ENCODE data around the gene CCSER1. TPM values are rescaled to one million over a fixed set of nuclear protein-coding genes. Genes with fewer than 3 reads are reported as not detected.
"Not testable (repeated sequence)": the region's sequence is repeated elsewhere in the genome, so short reads cannot be mapped to it uniquely, and the experiment has no call there.

Gene CCSER1
- total RNA-seq, 1 experiment from 2014 or later = 0.05 TPM

DNA sequence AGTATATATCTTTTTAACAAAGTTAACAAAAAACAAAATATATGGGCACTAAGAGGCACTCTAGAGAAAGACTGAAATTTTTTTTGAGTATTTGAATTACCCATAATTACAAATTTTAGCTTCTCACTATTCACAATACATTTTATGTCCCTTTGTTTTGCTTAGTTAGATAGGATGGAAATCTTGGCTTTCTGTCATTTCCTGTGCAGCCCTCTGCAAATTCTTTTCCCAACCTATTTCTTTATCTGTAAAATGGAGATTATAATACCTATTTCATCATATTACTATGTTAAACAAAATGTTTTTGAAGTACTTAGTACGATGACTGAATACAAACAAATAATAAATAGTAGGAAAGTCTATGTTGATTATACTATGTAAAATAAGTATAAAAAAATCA, 710.0 kb downstream of the CCSER1 start:
- ATAC-seq (no peak), DNase-seq (ENCODE audit: low read depth, low spot score) (no peak)
- Histone ChIP-seq H3K27me3 (ENCODE audit: control insufficient read depth, insufficient read depth, low read length) (no peaks in the 10 kb centered on the region), H3K27ac (ENCODE audit: low read length) (no peak overlapping the region), H3K9me3 (ENCODE audit: control insufficient read depth, insufficient read depth, low read depth, low read length) (no peaks in the 10 kb centered on the region), H3K36me3 (ENCODE audit: control insufficient read depth, insufficient read depth, low read length) (no peaks in the 10 kb centered on the region), H3K4me1 (ENCODE audit: control insufficient read depth, insufficient read depth, low read length) (no peaks in the 10 kb centered on the region), H3K4me3 (ENCODE audit: low read depth in 2 of 2, low read length in 2 of 2) (no peak overlapping the region)
- TF ChIP-seq, protein P1, sequence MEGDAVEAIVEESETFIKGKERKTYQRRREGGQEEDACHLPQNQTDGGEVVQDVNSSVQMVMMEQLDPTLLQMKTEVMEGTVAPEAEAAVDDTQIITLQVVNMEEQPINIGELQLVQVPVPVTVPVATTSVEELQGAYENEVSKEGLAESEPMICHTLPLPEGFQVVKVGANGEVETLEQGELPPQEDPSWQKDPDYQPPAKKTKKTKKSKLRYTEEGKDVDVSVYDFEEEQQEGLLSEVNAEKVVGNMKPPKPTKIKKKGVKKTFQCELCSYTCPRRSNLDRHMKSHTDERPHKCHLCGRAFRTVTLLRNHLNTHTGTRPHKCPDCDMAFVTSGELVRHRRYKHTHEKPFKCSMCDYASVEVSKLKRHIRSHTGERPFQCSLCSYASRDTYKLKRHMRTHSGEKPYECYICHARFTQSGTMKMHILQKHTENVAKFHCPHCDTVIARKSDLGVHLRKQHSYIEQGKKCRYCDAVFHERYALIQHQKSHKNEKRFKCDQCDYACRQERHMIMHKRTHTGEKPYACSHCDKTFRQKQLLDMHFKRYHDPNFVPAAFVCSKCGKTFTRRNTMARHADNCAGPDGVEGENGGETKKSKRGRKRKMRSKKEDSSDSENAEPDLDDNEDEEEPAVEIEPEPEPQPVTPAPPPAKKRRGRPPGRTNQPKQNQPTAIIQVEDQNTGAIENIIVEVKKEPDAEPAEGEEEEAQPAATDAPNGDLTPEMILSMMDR (IDR thresholded peaks at IDR 0.05) = no peak
- TF ChIP-seq SIN3A (IDR thresholded peaks at IDR 0.05; ENCODE audit: borderline replicate concordance, insufficient read depth, low read depth, low read length) = no peak
- TF ChIP-seq, protein P2, sequence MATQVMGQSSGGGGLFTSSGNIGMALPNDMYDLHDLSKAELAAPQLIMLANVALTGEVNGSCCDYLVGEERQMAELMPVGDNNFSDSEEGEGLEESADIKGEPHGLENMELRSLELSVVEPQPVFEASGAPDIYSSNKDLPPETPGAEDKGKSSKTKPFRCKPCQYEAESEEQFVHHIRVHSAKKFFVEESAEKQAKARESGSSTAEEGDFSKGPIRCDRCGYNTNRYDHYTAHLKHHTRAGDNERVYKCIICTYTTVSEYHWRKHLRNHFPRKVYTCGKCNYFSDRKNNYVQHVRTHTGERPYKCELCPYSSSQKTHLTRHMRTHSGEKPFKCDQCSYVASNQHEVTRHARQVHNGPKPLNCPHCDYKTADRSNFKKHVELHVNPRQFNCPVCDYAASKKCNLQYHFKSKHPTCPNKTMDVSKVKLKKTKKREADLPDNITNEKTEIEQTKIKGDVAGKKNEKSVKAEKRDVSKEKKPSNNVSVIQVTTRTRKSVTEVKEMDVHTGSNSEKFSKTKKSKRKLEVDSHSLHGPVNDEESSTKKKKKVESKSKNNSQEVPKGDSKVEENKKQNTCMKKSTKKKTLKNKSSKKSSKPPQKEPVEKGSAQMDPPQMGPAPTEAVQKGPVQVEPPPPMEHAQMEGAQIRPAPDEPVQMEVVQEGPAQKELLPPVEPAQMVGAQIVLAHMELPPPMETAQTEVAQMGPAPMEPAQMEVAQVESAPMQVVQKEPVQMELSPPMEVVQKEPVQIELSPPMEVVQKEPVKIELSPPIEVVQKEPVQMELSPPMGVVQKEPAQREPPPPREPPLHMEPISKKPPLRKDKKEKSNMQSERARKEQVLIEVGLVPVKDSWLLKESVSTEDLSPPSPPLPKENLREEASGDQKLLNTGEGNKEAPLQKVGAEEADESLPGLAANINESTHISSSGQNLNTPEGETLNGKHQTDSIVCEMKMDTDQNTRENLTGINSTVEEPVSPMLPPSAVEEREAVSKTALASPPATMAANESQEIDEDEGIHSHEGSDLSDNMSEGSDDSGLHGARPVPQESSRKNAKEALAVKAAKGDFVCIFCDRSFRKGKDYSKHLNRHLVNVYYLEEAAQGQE (IDR thresholded peaks at IDR 0.05; ENCODE audit: insufficient read depth in 1 of 2, low read depth in 2 of 2, low read length in 1 of 2) = no peak
- TF ChIP-seq TCF7L2 (IDR thresholded peaks at IDR 0.05; ENCODE audit: low read depth, low read length) = no peak
- ChIA-PET POLR2A (no interaction called here), CTCF (no interaction called here)
- intact Hi-C loops (cut with micrococcal nuclease; ENCODE audit: unreplicated experiment) = no loop called here
- BruUV-seq (replicated peaks) = no TSS peak
- in situ Hi-C loops (cut with HindIII; ENCODE audit: low pct_unique_long_range_greater_than_20kb, low sequenced_read_pairs) = no loop called here

DNA sequence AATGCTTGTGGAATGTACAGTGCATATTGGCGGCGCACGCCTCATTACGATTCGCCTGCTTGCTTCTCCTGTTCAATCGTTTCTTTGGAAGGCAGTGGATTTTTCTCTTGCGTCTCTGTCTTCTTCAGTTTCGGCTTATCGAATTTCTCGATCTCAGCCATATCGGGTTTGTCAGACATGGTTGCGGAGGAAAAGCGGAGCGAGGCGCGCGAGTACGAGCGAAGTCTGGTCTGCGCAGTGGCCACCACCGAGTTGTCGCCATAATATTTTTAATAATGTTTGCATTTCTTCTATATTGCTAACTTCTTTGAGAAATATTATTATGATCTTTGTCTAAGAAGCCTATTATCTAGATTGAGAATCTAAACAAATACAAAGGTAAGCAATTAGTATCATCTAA, 711.7 kb downstream of the CCSER1 start:
- ATAC-seq; BruUV-seq (replicated peaks); DNase-seq (ENCODE audit: low read depth, low spot score); intact Hi-C loops (cut with micrococcal nuclease; ENCODE audit: unreplicated experiment); in situ Hi-C loops (cut with HindIII; ENCODE audit: low pct_unique_long_range_greater_than_20kb, low sequenced_read_pairs); CTCF ChIA-PET; H3K9me3 ChIP-seq (ENCODE audit: control insufficient read depth, insufficient read depth, low read depth, low read length); H3K36me3 ChIP-seq (ENCODE audit: control insufficient read depth, insufficient read depth, low read length); H3K27me3 ChIP-seq (ENCODE audit: control insufficient read depth, insufficient read depth, low read length); POLR2A ChIA-PET; H3K4me3 ChIP-seq (ENCODE audit: low read depth in 2 of 2, low read length in 2 of 2); H3K4me1 ChIP-seq (ENCODE audit: control insufficient read depth, insufficient read depth, low read length); H3K27ac ChIP-seq (ENCODE audit: low read length): not testable (repeated sequence)

DNA sequence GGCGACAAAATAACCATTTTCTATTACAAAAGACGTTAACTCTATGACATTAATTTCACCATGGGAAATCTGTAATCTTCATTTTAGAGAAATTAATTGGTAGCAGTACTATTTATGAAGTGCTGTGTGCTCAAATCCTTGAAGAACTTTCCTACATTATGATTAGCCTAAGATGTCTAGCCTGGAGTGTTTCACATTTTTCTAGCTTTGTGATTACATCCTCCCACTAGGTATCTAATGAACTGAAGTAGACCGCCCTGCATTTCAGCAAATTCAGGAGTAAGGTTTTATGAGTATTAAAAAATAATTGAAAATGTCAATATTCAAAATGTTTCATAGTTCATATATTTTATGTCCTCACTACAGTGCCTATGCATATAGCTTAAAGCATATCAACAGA, 713.1 kb downstream of the CCSER1 start:
- no peak for DNase-seq (ENCODE audit: low read depth, low spot score)

More for the DNA sequence above, 713.1 kb downstream of the CCSER1 start:
- TF ChIP-seq, protein P2 (IDR thresholded peaks at IDR 0.05; ENCODE audit: insufficient read depth in 1 of 2, low read depth in 2 of 2, low read length in 1 of 2) = no peak
- TF ChIP-seq, protein P1 (IDR thresholded peaks at IDR 0.05) = no peak
- TF ChIP-seq POLR2AphosphoS5 (IDR thresholded peaks at IDR 0.05; ENCODE audit: low read depth, low read length) = no peak
- TF ChIP-seq TCF7L2 (IDR thresholded peaks at IDR 0.05; ENCODE audit: low read depth, low read length) = no peak
- no peak for TF ChIP-seq SIN3A (IDR thresholded peaks at IDR 0.05; ENCODE audit: borderline replicate concordance, insufficient read depth, low read depth, low read length)
- ATAC-seq = no peak
- Histone ChIP-seq H3K9me3 (ENCODE audit: control insufficient read depth, insufficient read depth, low read depth, low read length) (no peaks in the 10 kb centered on the region), H3K27ac (ENCODE audit: low read length) (no peak overlapping the region), H3K4me1 (ENCODE audit: control insufficient read depth, insufficient read depth, low read length) (no peaks in the 10 kb centered on the region), H3K27me3 (ENCODE audit: control insufficient read depth, insufficient read depth, low read length) (no peaks in the 10 kb centered on the region), H3K36me3 (ENCODE audit: control insufficient read depth, insufficient read depth, low read length) (no peaks in the 10 kb centered on the region), H3K4me3 (ENCODE audit: low read depth in 2 of 2, low read length in 2 of 2) (no peak overlapping the region)
- BruUV-seq (replicated peaks) = no TSS peak
- intact Hi-C loops (cut with micrococcal nuclease; ENCODE audit: unreplicated experiment) (no loop called here), in situ Hi-C loops (cut with HindIII; ENCODE audit: low pct_unique_long_range_greater_than_20kb, low sequenced_read_pairs) (no loop called here)
- ChIA-PET CTCF (no interaction called here), POLR2A (no interaction called here)
